CD4-positive, alpha-beta T cell (primary cell): Measurements from ENCODE around the gene STK11. TPM values are rescaled to one million over a fixed set of nuclear protein-coding genes. Genes with fewer than 3 reads are reported as not detected.
A peak's percentile ranks its signal among the peaks of the same experiment; 100 is the strongest.

Experiments
- ATAC-seq: fragments of 200-7000 bp; cut with Tn5 transposase; one replicate; pipeline ENCODE4 v1.10.0; 2022; ENCODE audit warnings: mild to moderate bottlenecking; ENCODE audit not compliant: poor library complexity
- CTCF ChIA-PET: fragments of 350-600 bp; sonication (Branson Sonifier 250); formaldehyde crosslinking; loops from one replicate; lab custom pipeline; 2021; ENCODE audit warnings: antibody characterized with exemption, inconsistent platforms; lab: Charles Lee
- POLR2A ChIA-PET: fragments of 350-600 bp; sonication (Branson Sonifier 250); formaldehyde crosslinking; loops from one replicate; lab custom pipeline; 2021; ENCODE audit warnings: antibody characterized with exemption, inconsistent platforms; lab: Charles Lee
- DNase-seq, 14 experiments: peaks; one replicate each; pipeline ENCODE4 v3.0.0-alpha.2; 2013 to 2020; ENCODE audit warnings: mixed read lengths in 2 of 14
- H3K27ac ChIP-seq, 2 donors: one replicate each; pipeline versions ENCODE4 v1.5.1 to v1.7.0; 2013; ENCODE audit warnings: low read length in 2 of 2, low read depth in 1 of 2, mild to moderate bottlenecking in 1 of 2
- H3K27me3 ChIP-seq, 2 experiments: 1 replicate in 1 of 2; 2 replicates in 1 of 2; pipeline versions ENCODE4 v1.6.1 to v1.7.0; 2013; ENCODE audit warnings: low read length in 2 of 2, control low read depth in 1 of 2, mild to moderate bottlenecking in 1 of 2, moderate library complexity in 1 of 2; ENCODE audit not compliant: insufficient read depth in 2 of 2, control insufficient read depth in 1 of 2
- H3K36me3 ChIP-seq: one replicate; pipeline ENCODE4 v1.6.1; 2013; ENCODE audit warnings: low read length, control low read depth; ENCODE audit not compliant: insufficient read depth
- H3K4me1 ChIP-seq: one replicate; pipeline ENCODE4 v1.6.1; 2013; ENCODE audit warnings: low read length, control low read depth; ENCODE audit not compliant: insufficient read depth
- H3K4me3 ChIP-seq: one replicate; pipeline ENCODE4 v1.5.1; 2013; ENCODE audit warnings: mild to moderate bottlenecking, low read length, moderate library complexity
- H3K9me3 ChIP-seq, 2 experiments: 1 replicate in 1 of 2; 2 replicates in 1 of 2; pipeline versions ENCODE4 v1.6.1 to v1.7.0; 2013; ENCODE audit warnings: low read length in 2 of 2, mild to moderate bottlenecking in 2 of 2, control low read depth in 1 of 2, moderate library complexity in 1 of 2; ENCODE audit not compliant: control insufficient read depth in 1 of 2, insufficient read depth in 1 of 2
- H3K27ac Mint-ChIP-seq: one replicate; pipeline ENCODE4 v1.8.0; 2020; ENCODE audit warnings: mixed read lengths
- H3K27me3 Mint-ChIP-seq: one replicate; pipeline ENCODE4 v1.8.0; 2021; ENCODE audit warnings: mixed read lengths
- H3K36me3 Mint-ChIP-seq: one replicate; pipeline ENCODE4 v1.8.0; 2021; ENCODE audit warnings: low read depth, mixed read lengths
- H3K4me1 Mint-ChIP-seq: one replicate; pipeline ENCODE4 v1.8.0; 2021; ENCODE audit warnings: low read depth, mixed read lengths
- H3K4me3 Mint-ChIP-seq: one replicate; pipeline ENCODE4 v1.8.0; 2020; ENCODE audit warnings: mild to moderate bottlenecking, mixed read lengths
- H3K9me3 Mint-ChIP-seq: one replicate; pipeline ENCODE4 v1.8.0; 2020; ENCODE audit warnings: mixed read lengths
- intact Hi-C, 2 experiments: fragments of 100-400 bp; cut with DNase I in 1 of 2; cut with micrococcal nuclease in 1 of 2; formaldehyde crosslinking; loops; one replicate each; pipeline versions ENCODE4 v1.15.1 to v1.9.0; 2023 to 2025; cut with DNase I, micrococcal nuclease
- total RNA-seq, 174 experiments: library from RNA in 2 of 174; stranded (reverse) in 2 of 174; gene quantifications; one replicate each; pipeline ENCODE4 v1.2.3 and lab custom pipeline; 2021 to 2026
- TF ChIP-seq, protein P1 (sequence below): fragments of 200-600 bp; IDR thresholded peaks from one replicate; pipeline ENCODE4 v1.8.0; 2022; ENCODE audit warnings: antibody characterized with exemption, mild to moderate bottlenecking

The STK11 gene
- total RNA-seq, 2 experiments from 2014 or later = 49.7 to 53.0 TPM

DNA sequence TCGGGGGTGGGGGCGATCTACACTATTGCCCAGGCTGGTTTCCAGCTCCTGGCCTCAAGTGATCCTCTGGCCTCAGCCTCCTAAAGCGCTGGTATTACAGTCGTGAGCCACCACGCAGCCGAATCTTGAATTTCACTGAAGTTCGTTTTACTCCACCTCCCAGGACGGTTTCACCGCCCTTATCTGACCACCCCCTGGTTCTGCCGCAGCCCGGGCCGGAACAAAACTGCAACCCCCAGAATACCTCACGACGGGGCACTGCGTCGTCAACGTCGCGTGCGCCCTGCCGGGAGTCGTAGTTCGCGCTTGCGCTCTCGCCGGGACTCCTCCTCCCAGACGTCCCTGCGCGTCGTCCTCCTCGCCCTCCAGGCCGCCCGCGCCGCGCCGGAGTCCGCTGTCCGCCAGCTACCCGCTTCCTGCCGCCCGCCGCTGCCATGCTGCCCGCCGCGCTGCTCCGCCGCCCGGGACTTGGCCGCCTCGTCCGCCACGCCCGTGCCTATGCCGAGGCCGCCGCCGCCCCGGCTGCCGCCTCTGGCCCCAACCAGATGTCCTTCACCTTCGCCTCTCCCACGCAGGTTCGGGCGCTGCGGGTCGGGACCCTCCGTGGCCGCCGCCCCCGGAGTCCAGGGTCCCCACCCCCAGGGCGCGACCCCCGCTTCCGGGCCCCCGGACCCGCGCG is 36.0 kb downstream of the STK11 start, which contains the start of gene ATP5F1D:
Gene ATP5F1D (plus strand): TSS at position 335 of the 679 bp plus-strand sequence. CDS start 100 bp downstream, at position 435.
- Histone ChIP-seq H3K36me3 (peaks cover 7% of the 10 kb centered on the region), H3K4me3 (peak within 1 kb of the TSS; percentile 53), H3K4me1 (peaks cover 78% of the 10 kb centered on the region), H3K27ac (peak within 1 kb of the TSS in 1 of 2 donors; percentile 25), H3K27me3 (peaks cover 6% of the 10 kb centered on the region in 2 experiments), H3K9me3 (peaks cover 0 to 4% of the 10 kb centered on the region in 2 experiments)
- DNase-seq (peak; percentile 82 to 96 (median 92)), ATAC-seq (peak; percentile 63)
- POLR2A ChIA-PET = interaction anchor here (1.5 to 7.9 kb wide), 3 partner anchors 26 to 128 kb away, joined by 4 to 476 read pairs (median 8); partner anchors contain the start of genes CIRBP and FAM174C
- CTCF ChIA-PET = interaction anchor here (1.0 to 1.9 kb wide), 5 partner anchors 25 to 321 kb away, joined by 3 to 7 read pairs (median 3); no protein-coding TSS in a partner anchor
- H3K36me3 Mint-ChIP-seq = peaks cover 4% of the 10 kb centered on the region
- intact Hi-C loops = loop anchor here in 1 of 2 experiments (5.0 to 10.0 kb wide), 3 partner anchors 49 to 447 kb away; partner anchors contain the start of genes CNN2, PTBP1, RNU6-2 and TMEM259
- H3K9me3 Mint-ChIP-seq = no peaks in the 10 kb centered on the region
- TF ChIP-seq, protein P1, sequence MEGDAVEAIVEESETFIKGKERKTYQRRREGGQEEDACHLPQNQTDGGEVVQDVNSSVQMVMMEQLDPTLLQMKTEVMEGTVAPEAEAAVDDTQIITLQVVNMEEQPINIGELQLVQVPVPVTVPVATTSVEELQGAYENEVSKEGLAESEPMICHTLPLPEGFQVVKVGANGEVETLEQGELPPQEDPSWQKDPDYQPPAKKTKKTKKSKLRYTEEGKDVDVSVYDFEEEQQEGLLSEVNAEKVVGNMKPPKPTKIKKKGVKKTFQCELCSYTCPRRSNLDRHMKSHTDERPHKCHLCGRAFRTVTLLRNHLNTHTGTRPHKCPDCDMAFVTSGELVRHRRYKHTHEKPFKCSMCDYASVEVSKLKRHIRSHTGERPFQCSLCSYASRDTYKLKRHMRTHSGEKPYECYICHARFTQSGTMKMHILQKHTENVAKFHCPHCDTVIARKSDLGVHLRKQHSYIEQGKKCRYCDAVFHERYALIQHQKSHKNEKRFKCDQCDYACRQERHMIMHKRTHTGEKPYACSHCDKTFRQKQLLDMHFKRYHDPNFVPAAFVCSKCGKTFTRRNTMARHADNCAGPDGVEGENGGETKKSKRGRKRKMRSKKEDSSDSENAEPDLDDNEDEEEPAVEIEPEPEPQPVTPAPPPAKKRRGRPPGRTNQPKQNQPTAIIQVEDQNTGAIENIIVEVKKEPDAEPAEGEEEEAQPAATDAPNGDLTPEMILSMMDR = no peak
- H3K27me3 Mint-ChIP-seq = peaks cover 13% of the 10 kb centered on the region
- peak within 1 kb of the TSS; percentile 89 for H3K27ac Mint-ChIP-seq
- peak within 1 kb of the TSS; percentile 91 for H3K4me3 Mint-ChIP-seq
- H3K4me1 Mint-ChIP-seq = peaks cover 31% of the 10 kb centered on the region

DNA sequence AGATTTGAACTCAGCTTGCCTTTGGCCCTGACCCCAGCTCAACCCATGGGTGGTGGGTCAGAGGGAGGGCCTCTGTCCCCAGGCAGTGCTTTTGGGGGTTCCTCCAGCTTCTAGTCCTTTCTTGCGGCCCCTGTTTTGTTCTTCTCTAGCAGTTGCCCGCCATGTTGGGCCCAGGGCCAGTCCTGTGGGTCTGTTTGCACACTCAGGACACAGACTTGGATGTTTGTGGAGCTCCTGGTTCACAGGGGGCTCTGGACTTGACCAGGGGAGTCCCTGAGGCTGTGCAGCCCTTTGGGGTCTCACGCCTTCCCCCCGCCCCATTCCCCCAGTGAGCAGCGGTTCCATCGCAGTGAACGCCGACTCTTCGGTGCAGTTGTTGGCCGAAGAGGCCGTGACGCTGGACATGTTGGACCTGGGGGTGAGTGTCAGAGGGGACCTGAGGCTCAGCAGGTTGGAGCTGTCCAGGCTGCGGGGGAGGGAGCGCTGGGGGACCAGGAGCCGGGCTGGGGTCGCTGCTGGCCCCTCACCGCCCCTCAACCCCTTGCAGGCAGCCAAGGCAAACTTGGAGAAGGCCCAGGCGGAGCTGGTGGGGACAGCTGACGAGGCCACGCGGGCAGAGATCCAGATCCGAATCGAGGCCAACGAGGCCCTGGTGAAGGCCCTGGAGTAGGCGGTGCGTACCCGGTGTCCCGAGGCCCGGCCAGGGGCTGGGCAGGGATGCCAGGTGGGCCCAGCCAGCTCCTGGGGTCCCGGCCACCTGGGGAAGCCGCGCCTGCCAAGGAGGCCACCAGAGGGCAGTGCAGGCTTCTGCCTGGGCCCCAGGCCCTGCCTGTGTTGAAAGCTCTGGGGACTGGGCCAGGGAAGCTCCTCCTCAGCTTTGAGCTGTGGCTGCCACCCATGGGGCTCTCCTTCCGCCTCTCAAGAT is 38.5 kb downstream of the STK11 start:
- Mint-ChIP-seq H3K9me3 (no peaks in the 10 kb centered on the region), H3K4me1 (peaks cover 22% of the 10 kb centered on the region), H3K27me3 (peaks cover 4% of the 10 kb centered on the region), H3K4me3 (peak overlapping the region; percentile 84), H3K36me3 (peaks cover 4% of the 10 kb centered on the region), H3K27ac (peak overlapping the region; percentile 82)
- Histone ChIP-seq H3K36me3 (peaks cover 7% of the 10 kb centered on the region), H3K27ac (no peak overlapping the region), H3K27me3 (no peaks in the 10 kb centered on the region), H3K9me3 (no peaks in the 10 kb centered on the region), H3K4me3 (no peak overlapping the region), H3K4me1 (peaks cover 71% of the 10 kb centered on the region)
- ATAC-seq (peak; percentile 45), DNase-seq (peak; percentile 79 to 92 (median 86))
- POLR2A ChIA-PET = interaction anchor here (0.6 to 7.9 kb wide), 9 partner anchors 9 to 447 kb away, joined by 3 to 476 read pairs (median 16); partner anchors contain the start of genes ARHGAP45, CIRBP, FAM174C and GPX4
- intact Hi-C loops = loop anchor here (1.0 to 10.0 kb wide), 5 partner anchors 22 to 449 kb away; partner anchors contain the start of genes CNN2 (in 1 of the 2), PTBP1 (in 1 of the 2), RNU6-2 (in 1 of the 2) and TMEM259 (in 1 of the 2)
- TF ChIP-seq, protein P1 = peak; percentile 85
- CTCF ChIA-PET = interaction anchor here (0.6 to 3.1 kb wide), 30 partner anchors 9 to 248 kb away, joined by 3 to 255 read pairs (median 6); partner anchors contain the start of genes ABCA7, ARHGAP45, CIRBP and CNN2
